ENCODE measurements around the gene GALNT17. TPM values are rescaled to one million over a fixed set of nuclear protein-coding genes. Genes with fewer than 3 reads are reported as not detected.

The GALNT17 gene
- total and polyA plus RNA-seq, 11 donors: 16.9 to 116 (median 73.1) TPM

- TF ChIP-seq CTCF (IDR thresholded peaks at IDR 0.05) (no peak), POLR2A (IDR thresholded peaks at IDR 0.05) (no peak)
- DNase-seq: no peak
Measured at GRCh38 chr7:71527213-71527612, 395.3 kb downstream of the GALNT17 start.

GRCh38 chr7:71535616-71536015 is 403.7 kb downstream of the GALNT17 start:
- H3K27ac ChIP-seq: no peak overlapping the region
- TF ChIP-seq CTCF (IDR thresholded peaks at IDR 0.05) (no peak), POLR2A (IDR thresholded peaks at IDR 0.05) (no peak)
- 90 to 96% (median 92%) methylated on average over 2 of the region's 2 CpGs for WGBS, 4 donors
- H3K9me3 ChIP-seq: no peaks in the 10 kb centered on the region
- ATAC-seq (no peak), DNase-seq (no peak)
- H3K4me3 ChIP-seq: no peak overlapping the region
- no peaks in the 10 kb centered on the region for H3K36me3 ChIP-seq
- no peaks in the 10 kb centered on the region for H3K27me3 ChIP-seq
- intact Hi-C loops (cut with DNase I): no loop called here
- no peaks in the 10 kb centered on the region for H3K4me1 ChIP-seq

More at GRCh38 chr7:71527213-71527612, 395.3 kb downstream of the GALNT17 start:
- WGBS, 4 donors: 74 to 86% (median 76%) methylated on average over 5 of the region's 5 CpGs
- no peaks in the 10 kb centered on the region for H3K4me1 ChIP-seq
- no peak overlapping the region for H3K27ac ChIP-seq
- no peaks in the 10 kb centered on the region for H3K27me3 ChIP-seq
- no peak for ATAC-seq
- no peak overlapping the region for H3K4me3 ChIP-seq
- no peaks in the 10 kb centered on the region for H3K9me3 ChIP-seq
- no peaks in the 10 kb centered on the region for H3K36me3 ChIP-seq
- intact Hi-C loops (cut with DNase I): no loop called here

GRCh38 chr7:71538210-71538609 is 406.3 kb downstream of the GALNT17 start:
- no peak for TF ChIP-seq CTCF (IDR thresholded peaks at IDR 0.05)
- TF ChIP-seq POLR2A (IDR thresholded peaks at IDR 0.05): no peak
- Histone ChIP-seq H3K27me3 (no peaks in the 10 kb centered on the region), H3K9me3 (no peaks in the 10 kb centered on the region), H3K4me3 (no peak overlapping the region), H3K27ac (no peak overlapping the region), H3K36me3 (no peaks in the 10 kb centered on the region), H3K4me1 (no peaks in the 10 kb centered on the region)
- ATAC-seq (no peak), DNase-seq (no peak)
- intact Hi-C loops (cut with DNase I): no loop called here
- WGBS, 4 donors: 52 to 59% (median 57%) methylated on average over 11 of the region's 11 CpGs

- ATAC-seq (no peak), DNase-seq (no peak)
- H3K9me3 ChIP-seq: no peaks in the 10 kb centered on the region
- H3K4me3 ChIP-seq: no peak overlapping the region
- no peaks in the 10 kb centered on the region for H3K4me1 ChIP-seq
- no peak overlapping the region for H3K27ac ChIP-seq
- intact Hi-C loops (cut with DNase I): loop anchor here in 1 of 10 donors (10.0 kb wide), 1 partner anchor 65 kb away; no protein-coding TSS in a partner anchor
- TF ChIP-seq CTCF (IDR thresholded peaks at IDR 0.05): no peak
- no peak for TF ChIP-seq POLR2A (IDR thresholded peaks at IDR 0.05)
- H3K27me3 ChIP-seq: no peaks in the 10 kb centered on the region
- no peaks in the 10 kb centered on the region for H3K36me3 ChIP-seq
- WGBS, 4 donors: 92 to 94% (median 93%) methylated on average over 4 of the region's 4 CpGs
Measured at GRCh38 chr7:71539615-71540014, 407.7 kb downstream of the GALNT17 start.

All from heart left ventricle (tissue), 16 donors.